Trophoblast cell (in vitro differentiated cells and primary cell): ENCODE data around the gene SBNO2.

Source experiments
- DNase-seq, 2 donors: peaks; one replicate each; pipeline ENCODE4 v3.0.0-alpha.2; 2016
- H2AFZ ChIP-seq: 2 replicates; pipeline ENCODE4 v1.6.1; 2013; ENCODE audit warnings: low read length, moderate library complexity, mild to moderate bottlenecking; ENCODE audit not compliant: insufficient read depth, poor library complexity
- H2AK5ac ChIP-seq: 2 replicates; pipeline ENCODE4 v1.6.1; 2013; ENCODE audit warnings: mild to moderate bottlenecking, low read length
- H2BK120ac ChIP-seq: 2 replicates; pipeline ENCODE4 v1.6.1; 2013; ENCODE audit warnings: low read length, mild to moderate bottlenecking, moderate library complexity; ENCODE audit not compliant: insufficient read depth, poor library complexity
- H2BK12ac ChIP-seq: 2 replicates; pipeline ENCODE4 v1.6.1; 2013; ENCODE audit warnings: mild to moderate bottlenecking, low read length, moderate library complexity
- H2BK5ac ChIP-seq: 2 replicates; pipeline ENCODE4 v1.6.1; 2013; ENCODE audit warnings: low read length, low read depth, moderate library complexity, mild to moderate bottlenecking; ENCODE audit not compliant: poor library complexity
- H3K14ac ChIP-seq: 2 replicates; pipeline ENCODE4 v1.6.1; 2013; ENCODE audit warnings: mild to moderate bottlenecking, low read length
- H3K18ac ChIP-seq: 2 replicates; pipeline ENCODE4 v1.6.1; 2013; ENCODE audit warnings: mild to moderate bottlenecking, low read length
- H3K23ac ChIP-seq: 2 replicates; pipeline ENCODE4 v1.6.1; 2013; ENCODE audit warnings: low read length
- H3K27ac ChIP-seq: 2 replicates; pipeline ENCODE4 v1.5.1; 2013; ENCODE audit warnings: low read depth, mild to moderate bottlenecking, inconsistent platforms, low read length, moderate library complexity
- H3K27me3 ChIP-seq: 2 replicates; pipeline ENCODE4 v1.6.1; 2013; ENCODE audit warnings: inconsistent platforms, mild to moderate bottlenecking, low read length, moderate library complexity; ENCODE audit not compliant: insufficient read depth
- H3K36me3 ChIP-seq, 2 experiments: 1 replicate in 1 of 2; 2 replicates in 1 of 2; pipeline ENCODE4 v1.6.1; 2013; ENCODE audit warnings: low read length in 2 of 2, mild to moderate bottlenecking in 2 of 2, moderate library complexity in 1 of 2; ENCODE audit not compliant: insufficient read depth in 2 of 2, control insufficient read depth in 1 of 2
- H3K4ac ChIP-seq: 2 replicates; pipeline ENCODE4 v1.6.1; 2013; ENCODE audit warnings: low read depth, mild to moderate bottlenecking, low read length, moderate library complexity
- H3K4me1 ChIP-seq, 2 experiments: 1 replicate in 1 of 2; 2 replicates in 1 of 2; pipeline ENCODE4 v1.6.1; 2013; ENCODE audit warnings: low read length in 2 of 2, mild to moderate bottlenecking in 2 of 2, moderate library complexity in 1 of 2; ENCODE audit not compliant: insufficient read depth in 2 of 2, control insufficient read depth in 1 of 2
- H3K4me2 ChIP-seq: 2 replicates; pipeline ENCODE4 v1.6.1; 2013; ENCODE audit warnings: inconsistent platforms, mild to moderate bottlenecking, low read length, moderate library complexity
- H3K4me3 ChIP-seq: 2 replicates; pipeline ENCODE4 v1.5.1; 2013; ENCODE audit warnings: mild to moderate bottlenecking, low read depth, low read length, inconsistent platforms
- H3K79me1 ChIP-seq: one replicate; pipeline ENCODE4 v1.6.1; 2013; ENCODE audit warnings: low read length
- H3K79me2 ChIP-seq: 2 replicates; pipeline ENCODE4 v1.6.1; 2013; ENCODE audit warnings: low read length, mild to moderate bottlenecking; ENCODE audit not compliant: control insufficient read depth, insufficient read depth, poor library complexity
- H3K9ac ChIP-seq: 2 replicates; pipeline ENCODE4 v1.6.1; 2013; ENCODE audit warnings: mild to moderate bottlenecking, low read length
- H3K9me3 ChIP-seq: 2 replicates; pipeline ENCODE4 v1.6.1; 2013; ENCODE audit warnings: low read depth, mild to moderate bottlenecking, control low read depth, inconsistent platforms, low read length; ENCODE audit not compliant: insufficient read depth
- H4K12ac ChIP-seq: 2 replicates; pipeline ENCODE4 v1.6.1; 2013; ENCODE audit warnings: low read depth, mild to moderate bottlenecking, low read length, moderate library complexity
- H4K8ac ChIP-seq: 2 replicates; pipeline ENCODE4 v1.6.1; 2013; ENCODE audit warnings: low read depth, mild to moderate bottlenecking, low read length, moderate library complexity
- H4K91ac ChIP-seq: one replicate; pipeline ENCODE4 v1.6.1; 2013; ENCODE audit warnings: low read depth, mild to moderate bottlenecking, low read length, moderate library complexity
- WGBS: extraction: QIAGEN DNeasy Blood & Tissue Kit; methylation state at CpG from one replicate; pipeline ENCODE4 v1.1.7; 2013; ENCODE audit warnings: missing lambda C conversion rate; ENCODE audit not compliant: insufficient read length, insufficient coverage; ENCODE audit errors: extremely low coverage; 5-methylcytosine and 5-hydroxymethylcytosine counted together

SBNO2 gene

DNA sequence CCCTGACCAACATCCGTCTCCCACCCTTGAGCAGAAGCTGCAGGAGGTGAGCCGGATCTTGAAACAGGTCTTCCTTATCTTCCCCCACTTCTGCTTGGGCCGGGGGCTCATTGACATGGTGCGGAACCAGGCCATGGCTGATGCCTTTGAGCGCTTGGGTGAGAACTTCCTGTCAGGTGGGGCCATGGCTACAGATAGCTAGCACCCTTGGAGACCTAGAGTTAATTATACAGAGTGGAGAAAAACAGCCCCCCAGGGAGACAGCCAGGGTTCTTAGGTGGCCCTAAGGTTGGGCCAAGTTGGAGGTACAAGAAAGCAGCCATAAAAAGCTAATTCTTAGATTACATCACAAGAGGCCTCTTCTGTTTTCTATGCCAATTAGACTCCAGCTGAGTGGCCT is 116.0 kb downstream of the SBNO2 start:
- no peak overlapping the region for H2BK120ac ChIP-seq
- H3K27ac ChIP-seq = no peak overlapping the region
- no peak overlapping the region for H3K4me2 ChIP-seq
- H3K36me3 ChIP-seq = peaks cover 41 to 45% of the 10 kb centered on the region in 2 experiments
- H3K4me1 ChIP-seq = no peaks in the 10 kb centered on the region
- H3K4ac ChIP-seq = no peak overlapping the region
- H3K79me2 ChIP-seq = no peaks in the 10 kb centered on the region
- H3K79me1 ChIP-seq = no peaks in the 10 kb centered on the region
- no peak overlapping the region for H3K18ac ChIP-seq
- no CpG with 5 or more reads among the region's 5 CpGs for WGBS
- H4K91ac ChIP-seq = no peak overlapping the region
- peaks cover 38% of the 10 kb centered on the region for H3K9me3 ChIP-seq
- H2BK12ac ChIP-seq = no peak overlapping the region
- no peak for DNase-seq
- no peak overlapping the region for H4K8ac ChIP-seq
- no peak overlapping the region for H2AK5ac ChIP-seq
- no peak overlapping the region for H3K4me3 ChIP-seq
- H4K12ac ChIP-seq = no peak overlapping the region
- no peak overlapping the region for H3K14ac ChIP-seq
- no peak overlapping the region for H2BK5ac ChIP-seq
- H3K9ac ChIP-seq = no peak overlapping the region
- no peak overlapping the region for H3K23ac ChIP-seq
- H2AFZ ChIP-seq = no peak overlapping the region
- H3K27me3 ChIP-seq = no peaks in the 10 kb centered on the region
